HG02642 (cell line): Measurements from ENCODE around the gene TMTC1.

ENCODE experiments used
- ATAC-seq: cut with Tn5 transposase; IDR thresholded peaks from one replicate; pipeline ENCODE4 v1.9.1; 2021; ENCODE audit warnings: mild to moderate bottlenecking; ENCODE audit not compliant: unreplicated experiment, poor library complexity

Gene TMTC1

DNA sequence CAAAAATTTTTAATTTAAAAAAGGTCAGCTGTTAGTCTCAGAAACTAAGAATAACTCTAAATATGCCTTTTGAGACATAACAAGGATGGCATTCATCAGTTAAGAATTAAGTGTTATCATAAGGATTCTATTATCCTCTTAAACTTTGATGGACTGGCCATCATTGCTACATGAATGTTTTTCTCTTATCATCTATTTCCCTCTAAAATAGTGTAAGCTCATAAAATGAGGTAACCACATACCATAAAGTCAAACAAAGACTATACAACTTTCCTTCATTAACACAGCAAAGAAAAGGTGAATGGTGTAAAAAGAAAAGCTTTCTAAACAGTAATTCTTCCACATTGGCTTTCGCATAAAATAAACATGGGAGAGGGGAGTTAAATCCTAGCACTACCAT is 41.1 kb downstream of the TMTC1 start:
- no peak for ATAC-seq

DNA sequence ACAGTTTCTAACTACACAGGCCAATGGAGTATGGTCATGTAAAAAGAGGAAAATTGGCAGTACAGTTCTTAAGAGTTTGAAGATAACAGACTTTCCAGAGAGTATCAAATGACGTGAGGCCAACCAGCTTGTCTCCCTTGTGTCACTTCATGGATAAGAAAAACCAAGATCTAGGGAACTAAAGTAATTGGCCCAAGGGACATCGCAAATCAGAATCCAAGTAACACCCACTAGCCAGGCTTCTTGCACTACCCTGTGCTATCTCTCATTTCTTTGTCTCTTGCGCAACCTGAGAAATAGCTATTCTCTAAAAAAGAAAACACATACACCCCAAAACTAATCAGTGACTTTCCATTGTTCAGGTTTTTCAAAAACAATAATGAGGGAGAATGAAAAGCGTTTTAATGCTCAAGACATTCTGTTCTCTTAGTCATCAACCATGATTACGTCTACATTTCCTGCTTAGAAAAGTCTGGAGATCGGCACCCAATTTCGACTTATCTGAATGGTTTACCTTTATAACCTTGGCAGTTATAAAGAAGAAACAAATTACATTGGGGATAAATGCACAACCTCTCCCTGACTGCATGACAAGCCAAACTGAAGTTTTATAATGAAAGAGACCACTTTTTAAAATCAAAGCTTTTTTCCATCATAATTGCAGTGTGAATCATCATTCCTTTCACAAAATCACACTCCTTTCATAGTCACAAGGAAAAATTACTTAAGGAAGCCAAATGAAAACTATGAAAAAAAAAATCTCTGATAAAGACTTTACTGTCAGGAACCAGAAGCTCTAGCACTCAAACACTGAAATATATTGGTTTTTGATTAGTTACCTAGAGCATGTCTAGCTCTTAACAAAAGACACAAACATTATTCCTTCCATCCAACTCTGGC is 42.1 kb downstream of the TMTC1 start:
- no peak for ATAC-seq

DNA sequence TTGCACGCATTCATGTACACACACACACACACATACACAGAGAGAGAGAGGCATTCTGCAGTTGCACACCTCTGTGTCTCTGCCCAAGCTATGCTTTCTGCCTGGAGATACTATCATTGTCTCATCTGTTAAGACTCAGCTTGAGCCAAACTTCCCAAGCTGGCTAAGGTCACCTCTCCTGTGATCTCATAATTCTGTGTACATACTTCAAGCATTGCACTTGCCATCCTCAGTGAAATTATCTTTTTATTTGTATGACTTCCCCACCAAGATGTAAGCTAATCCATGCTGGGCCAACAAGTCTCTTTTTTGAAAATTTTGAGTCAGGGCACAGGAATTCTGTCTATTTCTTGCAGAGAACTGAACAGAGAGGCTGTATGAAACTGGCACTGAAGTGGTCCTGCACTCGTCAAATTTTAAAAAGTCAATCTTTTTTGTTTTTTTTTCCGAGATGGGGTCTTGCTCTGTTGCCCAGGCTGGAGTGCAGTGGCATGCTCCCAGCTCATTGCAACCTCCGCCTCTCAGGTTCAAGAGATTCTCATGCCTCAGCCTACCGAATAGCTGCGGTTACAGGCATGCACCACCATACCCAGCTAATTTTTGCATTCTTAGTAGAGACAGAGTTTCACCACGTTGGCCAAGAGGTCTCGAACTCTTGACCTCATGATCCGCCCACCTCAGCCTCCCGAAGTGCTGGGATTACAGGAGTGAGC is 44.3 kb downstream of the TMTC1 start:
- ATAC-seq = no peak

DNA sequence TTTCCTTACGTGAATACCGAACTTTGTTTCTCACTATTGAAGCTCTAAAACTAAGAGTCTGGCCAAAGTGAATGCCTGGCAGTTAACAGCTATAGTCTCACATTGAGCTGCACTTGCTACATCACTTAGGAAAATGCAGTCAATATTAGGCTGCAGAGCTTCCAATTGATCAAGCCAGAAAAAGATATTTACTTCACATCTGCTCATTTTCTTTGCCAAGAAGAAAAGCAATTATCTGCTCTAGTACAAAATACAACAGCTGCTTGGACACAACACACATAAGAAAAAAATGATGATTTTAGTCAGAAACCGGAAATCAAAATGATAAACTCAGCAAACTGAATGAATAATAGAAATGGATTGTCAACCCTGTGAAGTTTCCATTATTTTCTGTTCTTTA is 45.4 kb downstream of the TMTC1 start:
- ATAC-seq = no peak

DNA sequence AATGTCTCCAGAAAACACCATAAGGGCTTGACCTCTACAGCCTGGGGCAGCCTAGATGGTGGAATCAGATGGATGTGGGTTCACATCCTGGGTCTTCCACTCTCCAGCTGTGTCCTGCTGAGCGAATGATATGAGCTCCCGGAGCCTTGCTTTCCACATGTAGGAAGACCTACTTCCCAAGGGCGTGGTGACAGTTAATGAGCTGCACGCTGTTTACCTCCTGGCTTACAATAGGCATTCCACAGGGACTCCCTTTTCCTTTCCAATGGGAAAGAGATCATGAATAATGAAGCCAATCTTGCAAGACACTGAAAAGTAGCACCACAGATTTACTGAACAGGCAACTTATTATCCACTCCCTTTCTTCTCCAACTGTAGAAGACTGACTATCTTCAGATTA is 46.1 kb downstream of the TMTC1 start:
- ATAC-seq = no peak

DNA sequence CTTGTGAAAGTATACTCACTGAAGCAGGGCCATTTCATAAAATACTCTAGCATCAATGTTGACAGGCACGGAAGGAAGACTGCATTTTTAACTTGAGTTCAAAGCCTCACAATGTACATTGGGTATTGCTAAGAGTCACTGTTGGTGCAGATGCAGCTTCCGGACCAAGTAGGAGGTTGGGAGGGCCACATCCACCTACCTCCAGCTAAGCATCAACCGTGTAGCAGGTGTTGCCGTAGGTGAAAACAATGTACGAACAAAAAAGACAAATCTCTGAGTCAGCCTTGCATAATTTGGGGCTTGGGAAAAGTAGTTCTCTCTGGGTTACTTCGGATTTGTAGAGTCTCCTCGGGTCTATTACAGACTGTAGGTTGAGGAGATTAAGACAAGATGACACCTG is 48.1 kb downstream of the TMTC1 start:
- ATAC-seq = no peak

DNA sequence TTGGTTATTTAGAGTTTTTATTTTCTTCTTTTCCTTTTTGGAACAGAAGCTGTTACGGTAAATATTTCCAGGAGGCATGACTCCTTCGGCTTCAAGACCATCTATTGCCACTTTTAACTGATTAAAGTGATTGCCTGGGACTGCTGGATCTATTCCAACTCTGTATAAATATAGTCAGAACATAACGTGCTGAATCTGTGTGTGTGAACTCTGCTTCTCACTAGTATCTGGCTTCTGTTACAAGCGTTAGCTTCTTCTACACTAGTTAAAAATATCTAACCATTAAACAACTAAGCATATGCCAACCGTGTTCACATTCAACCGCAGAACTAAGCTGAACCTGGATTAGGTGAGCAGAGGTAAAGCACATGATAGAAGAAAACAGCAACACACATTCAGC is 49.0 kb downstream of the TMTC1 start:
- no peak for ATAC-seq

DNA sequence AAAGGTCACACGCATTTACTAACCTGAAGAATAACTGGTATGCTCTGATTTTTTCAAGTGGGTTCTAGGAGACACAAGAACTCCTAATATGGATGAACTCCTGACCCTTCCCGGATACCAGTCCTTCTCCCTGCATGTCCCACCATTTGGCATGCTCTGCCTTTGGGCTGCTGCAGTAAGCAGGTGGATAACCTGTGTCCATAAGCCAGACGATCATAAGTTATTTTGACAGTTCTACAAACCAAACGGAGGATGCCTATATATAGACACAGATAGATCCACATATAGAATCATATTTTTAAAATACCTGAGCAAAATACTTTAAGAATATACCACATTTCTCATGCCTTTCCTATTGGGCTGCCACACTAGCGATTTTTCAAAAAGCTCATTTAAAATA is 49.4 kb downstream of the TMTC1 start:
- no peak for ATAC-seq

DNA sequence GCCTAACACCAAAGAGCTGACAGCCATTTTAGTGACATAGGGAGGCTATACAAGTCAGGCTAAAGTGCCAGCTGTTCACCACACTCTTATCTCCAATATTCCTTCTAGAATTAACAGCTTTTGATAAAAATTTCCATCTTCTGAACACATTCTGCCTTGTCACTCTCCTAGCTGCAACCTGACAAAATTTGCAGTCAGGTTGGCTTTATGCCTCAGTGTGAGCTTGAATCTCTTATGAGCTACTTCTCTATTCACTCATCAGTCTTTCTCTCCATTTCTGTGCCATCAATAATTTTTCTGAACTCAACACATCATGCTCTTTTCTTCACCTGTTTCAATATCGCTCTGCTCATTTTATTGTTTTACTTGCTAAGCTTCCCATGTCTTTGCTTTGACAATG is 50.2 kb downstream of the TMTC1 start:
- ATAC-seq = no peak

DNA sequence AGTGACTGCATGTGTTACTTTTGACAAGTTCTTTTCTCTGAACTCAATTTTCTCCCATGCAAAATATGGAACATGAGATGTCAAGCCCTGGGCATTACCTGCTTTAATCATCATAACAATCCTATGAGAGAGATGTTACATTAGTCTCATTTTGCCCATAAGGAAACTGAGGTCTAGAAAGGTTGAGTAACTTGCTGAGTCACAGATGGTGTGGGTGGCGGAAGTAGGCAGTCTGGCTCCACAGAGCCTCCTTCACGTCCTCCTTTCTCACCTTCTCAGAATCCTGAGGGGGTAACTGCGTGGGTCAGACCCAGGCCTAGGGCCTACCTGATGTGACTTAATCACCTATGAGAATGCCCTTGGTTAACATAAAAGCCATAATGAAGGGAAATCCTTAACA is 50.7 kb downstream of the TMTC1 start:
- no peak for ATAC-seq

DNA sequence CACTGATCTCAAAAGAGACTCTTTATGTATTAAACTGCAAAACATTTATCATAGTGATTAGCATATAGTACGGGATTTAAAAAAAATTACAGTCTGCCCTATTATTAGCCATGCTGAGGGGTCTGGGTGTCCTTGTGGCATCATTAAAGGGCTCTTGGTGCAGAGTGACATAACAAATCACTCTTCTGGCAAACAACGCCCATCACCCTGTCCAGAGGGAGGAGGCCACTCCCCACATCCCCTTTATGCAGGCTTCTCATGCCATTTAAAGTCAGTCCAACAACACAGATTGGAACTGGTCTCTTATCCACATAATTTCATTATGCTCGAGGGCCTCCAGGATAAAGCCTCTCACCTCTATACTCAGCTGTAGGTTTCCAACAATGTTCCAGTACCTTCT is 51.1 kb downstream of the TMTC1 start:
- ATAC-seq = no peak

DNA sequence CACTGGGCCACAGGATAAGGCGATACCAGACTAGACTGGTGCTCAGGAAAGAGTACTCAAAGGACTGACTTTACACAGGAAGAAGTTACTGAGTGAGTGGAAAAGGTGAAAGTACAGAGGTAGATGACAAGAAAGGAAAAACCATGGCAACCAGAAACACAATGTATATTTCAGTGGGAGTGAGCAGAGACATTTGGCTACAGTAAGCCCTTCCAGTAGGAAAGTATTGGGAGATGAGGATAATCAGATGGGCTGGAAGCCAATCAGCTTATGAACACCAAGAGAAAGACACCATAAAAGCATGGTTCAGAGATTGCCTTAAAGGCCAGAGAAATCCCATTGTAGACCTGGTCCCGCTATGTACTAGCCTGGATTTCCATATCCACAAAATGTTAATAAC is 51.6 kb downstream of the TMTC1 start:
- no peak for ATAC-seq

DNA sequence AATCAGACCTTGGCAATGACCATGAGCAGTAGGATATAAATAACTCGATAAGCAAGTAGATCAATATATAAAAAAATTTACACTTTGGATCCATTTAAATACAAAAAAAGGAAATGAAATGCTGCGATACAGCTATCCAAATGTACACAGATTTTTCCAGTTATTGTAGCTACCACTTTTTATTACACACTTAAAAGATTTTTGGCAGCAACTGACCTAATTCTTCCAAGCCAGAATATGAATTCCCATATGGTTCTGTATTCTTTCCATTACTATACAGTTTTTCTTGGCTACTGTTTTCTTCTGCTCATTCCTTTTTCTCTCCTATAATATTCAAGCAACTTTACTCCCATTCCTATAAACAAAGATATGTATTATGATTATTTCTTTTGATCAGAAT is 52.2 kb downstream of the TMTC1 start:
- ATAC-seq = no peak

DNA sequence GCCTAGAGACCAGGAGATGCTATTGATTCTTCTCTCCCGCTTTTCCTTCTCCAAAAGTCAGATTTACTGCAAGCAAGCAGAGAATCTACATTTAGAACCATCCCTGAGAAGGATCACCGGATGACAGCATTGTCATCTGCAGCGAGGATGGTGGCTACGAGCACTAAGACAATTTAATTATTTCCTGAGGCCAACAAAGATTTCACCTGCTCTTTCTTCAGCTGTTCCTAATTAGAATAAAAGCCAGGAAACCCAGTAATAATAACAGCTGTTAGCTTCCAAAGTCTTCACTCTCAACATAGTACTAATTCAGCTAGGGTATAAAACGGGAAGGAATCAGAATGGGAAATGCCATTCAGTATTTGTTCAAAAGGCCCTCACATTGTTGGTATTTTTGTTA is 53.3 kb downstream of the TMTC1 start:
- no peak for ATAC-seq

DNA sequence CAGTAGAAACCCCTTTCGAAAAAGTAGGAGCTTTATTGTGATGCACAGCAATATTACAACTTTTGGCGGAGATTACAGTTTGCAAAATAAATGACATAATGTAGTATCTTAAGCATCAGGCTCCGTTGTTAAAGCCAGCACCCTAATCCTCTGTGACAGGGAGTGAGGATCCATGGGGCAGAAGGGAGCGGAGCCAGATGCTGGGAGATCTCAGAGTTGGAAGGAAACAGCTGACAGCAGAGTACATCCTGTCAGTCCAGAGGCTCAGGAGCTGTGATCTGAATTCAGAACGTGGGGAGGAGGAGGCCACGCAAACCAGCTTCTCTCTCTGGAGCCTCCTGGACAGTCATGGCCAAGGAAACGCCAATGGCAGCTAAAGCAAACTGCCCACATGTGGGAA is 55.7 kb downstream of the TMTC1 start:
- ATAC-seq = no peak

DNA sequence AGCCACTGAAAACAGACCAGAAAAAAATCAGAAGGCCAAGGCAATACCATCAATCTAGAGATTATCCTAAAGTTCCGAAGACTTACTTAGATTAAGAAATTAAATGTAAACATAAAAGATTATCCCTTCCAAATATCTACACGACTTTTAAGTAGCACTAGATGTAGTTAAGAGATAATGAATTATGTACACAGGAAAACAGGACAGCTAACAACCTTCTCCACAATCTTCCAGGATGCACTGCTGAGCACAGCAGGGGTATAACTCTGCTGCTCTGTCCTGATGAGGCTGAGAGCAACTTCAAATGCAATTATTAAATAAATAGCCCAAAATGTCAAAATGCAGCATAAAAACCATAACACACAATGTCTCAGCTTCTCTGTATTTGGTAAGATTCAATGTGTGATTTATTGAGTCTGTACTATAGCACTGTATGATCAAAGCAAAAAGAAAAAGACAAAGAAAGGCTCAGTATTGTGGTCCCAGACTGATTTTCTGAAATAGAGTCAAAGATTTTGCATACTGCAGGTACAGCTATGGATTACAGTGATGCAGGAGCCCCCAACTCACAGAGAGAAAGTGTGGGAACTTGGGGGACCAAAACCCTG is 56.9 kb downstream of the TMTC1 start:
- ATAC-seq = no peak

DNA sequence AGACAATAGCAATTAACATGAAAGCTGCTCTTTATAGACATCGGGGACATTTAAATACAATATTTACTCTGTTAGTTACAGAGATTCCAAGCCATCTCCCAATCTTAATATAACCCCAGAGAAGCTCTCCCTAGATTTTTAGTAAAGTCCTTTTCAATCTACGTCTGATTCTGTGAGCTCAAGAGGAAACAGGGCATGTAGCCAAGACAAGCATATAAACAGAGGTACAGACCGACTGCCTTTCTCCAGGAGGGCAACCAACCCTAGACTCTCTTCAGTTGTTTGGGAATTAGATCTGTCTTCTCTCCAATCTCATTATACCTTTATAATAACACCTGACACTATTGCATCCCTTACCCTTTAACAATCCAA is 57.4 kb downstream of the TMTC1 start:
- ATAC-seq = no peak

DNA sequence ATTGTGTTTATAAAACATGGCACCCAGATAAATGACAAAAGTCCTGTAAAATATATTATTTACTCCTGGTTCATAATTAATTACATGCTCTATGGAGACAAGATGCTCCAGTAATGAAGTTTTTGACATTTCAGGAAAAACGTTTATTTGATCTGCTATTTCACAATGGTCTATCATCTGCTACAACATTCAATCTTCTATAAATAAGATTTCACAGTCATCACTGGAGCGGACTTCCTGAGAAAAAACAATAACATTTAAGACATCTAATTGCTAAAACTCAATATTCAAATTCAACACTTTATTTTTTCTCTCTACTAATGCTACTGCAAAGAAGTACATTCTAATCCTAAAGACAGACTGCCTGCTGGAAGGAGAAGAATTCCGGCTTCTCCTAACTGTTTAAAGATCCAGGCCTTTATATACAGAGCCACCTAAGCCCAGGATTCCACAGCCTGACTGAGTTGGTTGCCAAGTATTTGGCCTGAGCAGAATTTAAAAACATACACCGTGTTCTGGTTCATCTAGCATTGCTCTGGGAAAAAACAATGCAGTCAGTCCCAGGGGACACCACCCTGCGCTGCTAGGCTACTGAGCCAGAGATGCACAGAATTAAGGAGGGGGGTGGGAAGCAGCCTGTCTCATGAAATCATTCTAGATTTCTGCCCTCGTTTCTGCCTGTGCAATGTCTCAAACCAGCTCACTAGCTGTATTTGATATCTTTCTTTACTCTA is 58.0 kb downstream of the TMTC1 start:
- ATAC-seq = no peak

DNA sequence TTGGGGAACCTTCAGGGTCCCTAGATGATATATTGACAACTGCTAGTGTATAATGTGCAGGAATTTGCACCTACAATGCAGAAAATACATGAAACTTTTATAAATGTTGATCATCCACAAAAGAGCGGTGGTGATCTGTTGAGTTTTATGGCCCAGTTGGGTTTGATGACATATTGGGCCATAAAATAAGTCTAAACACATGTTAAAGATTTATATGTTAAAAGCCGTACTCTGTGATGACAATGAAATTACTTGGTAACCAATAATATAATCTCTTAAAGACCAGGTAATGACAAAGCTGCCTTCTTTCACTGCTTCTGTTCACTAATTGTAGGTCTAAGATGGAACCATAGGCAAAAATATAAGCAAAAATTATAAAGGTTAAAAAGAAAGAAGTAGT is 61.6 kb downstream of the TMTC1 start:
- ATAC-seq = no peak

DNA sequence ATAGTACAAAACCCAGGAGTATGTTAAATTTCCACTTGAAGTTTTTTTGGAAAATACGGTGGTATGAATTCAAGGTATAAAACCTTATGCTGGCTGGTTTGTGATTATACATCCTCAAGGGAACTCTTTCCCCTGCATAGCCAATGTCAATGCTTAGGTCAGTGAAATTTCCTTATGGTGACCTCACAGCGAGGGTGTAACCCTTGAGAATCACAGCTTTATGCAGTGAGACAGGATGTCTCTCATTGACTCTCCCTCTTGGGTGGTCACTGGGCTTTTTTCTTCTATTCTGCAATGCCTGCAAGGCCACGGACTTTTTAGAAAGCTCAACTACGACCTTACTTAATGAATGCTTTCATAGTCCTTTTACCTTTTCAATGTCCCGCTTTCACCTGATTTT is 64.4 kb downstream of the TMTC1 start:
- ATAC-seq = no peak

DNA sequence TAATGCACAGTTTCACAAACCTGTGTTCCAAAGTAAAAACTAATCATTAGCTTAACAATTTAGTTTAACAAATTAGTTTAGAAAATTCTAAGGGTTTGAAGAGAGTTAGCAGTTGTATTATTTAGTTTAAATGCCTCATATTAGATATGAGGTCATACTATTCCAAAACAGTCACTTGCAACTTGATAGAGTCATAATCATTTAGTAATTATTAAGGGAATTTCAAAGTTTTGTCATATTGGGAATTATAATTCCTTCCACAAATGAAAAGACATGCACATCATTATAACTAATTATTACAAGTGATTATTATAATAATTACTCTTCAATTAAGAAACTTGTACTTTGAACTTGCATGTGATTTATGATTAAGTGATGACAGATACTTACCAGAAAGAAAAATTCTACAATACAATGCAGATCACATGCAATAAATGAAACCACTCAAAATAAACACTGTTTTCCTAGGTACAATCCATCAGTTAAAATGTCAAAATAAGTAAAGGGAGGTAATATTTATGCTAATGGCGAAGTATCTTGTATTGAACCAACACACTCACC is 66.1 kb downstream of the TMTC1 start:
- ATAC-seq = no peak
